HG02840 (cell line): Measurements from ENCODE around the gene MPND.

ENCODE experiments used
- ATAC-seq: cut with Tn5 transposase; IDR thresholded peaks from one replicate; pipeline ENCODE4 v1.9.1; 2021; ENCODE audit warnings: mild to moderate bottlenecking, moderate library complexity, moderate number of reproducible peaks; ENCODE audit not compliant: unreplicated experiment, low FRiP score

Gene MPND

DNA sequence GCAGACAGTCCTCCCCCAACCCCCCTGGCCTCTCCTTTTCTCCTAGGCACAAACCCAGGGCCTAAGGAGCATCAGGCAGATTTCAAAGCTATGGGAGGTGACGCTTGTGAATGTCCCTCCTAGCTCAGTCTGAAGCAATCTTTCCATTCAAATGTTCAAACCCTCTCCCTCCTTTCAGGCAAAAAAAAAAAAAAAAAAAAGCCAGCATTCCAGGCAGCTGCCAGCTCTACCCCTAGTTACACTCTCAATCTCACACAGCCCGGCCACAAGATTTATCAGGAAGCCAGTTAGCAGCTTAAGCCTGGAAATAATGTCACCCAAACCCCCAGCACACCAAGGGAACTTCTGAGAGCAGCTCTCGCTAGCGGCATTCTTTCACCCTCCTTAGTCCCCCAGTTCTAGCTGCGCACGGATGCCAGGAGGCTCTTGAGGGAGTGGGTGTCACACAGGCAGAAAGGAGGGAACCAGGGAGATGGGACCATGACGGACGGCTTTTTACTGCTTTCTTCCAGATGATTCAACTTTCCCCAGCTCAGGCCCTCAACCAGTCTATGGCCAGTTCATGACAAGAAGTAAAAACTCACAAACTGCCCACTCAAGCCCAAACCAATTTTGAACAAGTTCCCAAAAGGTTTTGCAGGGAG lies 50.7 kb downstream of the MPND start:
- no peak for ATAC-seq

DNA sequence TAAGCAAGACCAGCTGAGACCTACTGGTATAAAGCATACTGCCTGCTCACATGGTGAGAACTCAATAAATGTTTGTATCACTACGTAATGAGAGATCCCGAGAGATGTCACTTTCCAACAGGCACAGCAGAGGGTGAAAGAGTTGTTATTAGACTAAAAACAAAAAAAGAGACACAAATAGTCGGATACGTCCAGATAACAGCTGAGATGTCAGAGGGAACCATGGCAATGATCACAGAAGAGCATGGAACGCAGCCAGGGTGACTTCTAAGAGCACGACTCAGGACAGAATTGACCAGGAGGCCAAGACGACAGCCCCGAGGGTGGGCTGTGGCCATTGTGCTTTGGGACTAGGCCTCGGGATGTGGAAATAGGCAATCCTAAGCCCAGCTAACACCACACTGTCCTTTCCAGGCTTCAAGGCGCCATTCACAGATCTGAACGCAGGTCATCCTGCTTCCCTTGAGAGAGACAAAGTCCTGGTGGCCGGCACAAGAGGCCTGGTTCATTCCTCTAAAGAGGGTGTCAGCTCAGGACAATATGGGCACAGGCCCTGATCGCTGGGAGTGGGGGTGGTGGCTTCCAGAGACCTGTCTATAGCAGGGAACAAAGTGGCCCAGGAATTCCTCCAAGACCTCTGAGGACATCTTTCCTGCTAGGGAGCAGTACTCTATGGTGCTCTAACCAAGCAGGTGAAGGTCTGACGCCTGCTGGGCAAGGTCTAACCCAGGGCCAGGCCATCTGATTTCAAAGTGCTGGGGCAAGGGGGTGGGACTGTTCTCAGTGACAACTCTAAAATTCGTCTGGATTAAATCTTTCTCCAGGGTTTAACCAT lies 53.8 kb downstream of the MPND start:
- ATAC-seq = no peak

DNA sequence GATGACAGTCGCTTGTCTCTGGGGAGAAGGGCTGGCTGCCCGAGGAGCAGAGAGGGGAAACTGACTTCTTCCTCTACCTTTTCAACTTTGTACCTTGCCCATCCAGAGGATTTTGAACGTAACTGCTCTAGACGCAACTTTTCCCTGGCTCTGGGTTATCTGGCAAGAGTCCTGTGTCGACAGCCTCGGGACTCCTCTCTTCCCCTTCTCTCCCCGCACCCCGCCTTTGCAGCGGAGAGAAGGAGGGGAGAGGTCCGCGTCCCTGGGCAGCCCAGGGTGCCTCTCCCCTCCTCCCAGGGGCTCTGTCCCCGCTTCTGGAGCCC lies 56.4 kb downstream of the MPND start:
- ATAC-seq = peak; percentile 7

DNA sequence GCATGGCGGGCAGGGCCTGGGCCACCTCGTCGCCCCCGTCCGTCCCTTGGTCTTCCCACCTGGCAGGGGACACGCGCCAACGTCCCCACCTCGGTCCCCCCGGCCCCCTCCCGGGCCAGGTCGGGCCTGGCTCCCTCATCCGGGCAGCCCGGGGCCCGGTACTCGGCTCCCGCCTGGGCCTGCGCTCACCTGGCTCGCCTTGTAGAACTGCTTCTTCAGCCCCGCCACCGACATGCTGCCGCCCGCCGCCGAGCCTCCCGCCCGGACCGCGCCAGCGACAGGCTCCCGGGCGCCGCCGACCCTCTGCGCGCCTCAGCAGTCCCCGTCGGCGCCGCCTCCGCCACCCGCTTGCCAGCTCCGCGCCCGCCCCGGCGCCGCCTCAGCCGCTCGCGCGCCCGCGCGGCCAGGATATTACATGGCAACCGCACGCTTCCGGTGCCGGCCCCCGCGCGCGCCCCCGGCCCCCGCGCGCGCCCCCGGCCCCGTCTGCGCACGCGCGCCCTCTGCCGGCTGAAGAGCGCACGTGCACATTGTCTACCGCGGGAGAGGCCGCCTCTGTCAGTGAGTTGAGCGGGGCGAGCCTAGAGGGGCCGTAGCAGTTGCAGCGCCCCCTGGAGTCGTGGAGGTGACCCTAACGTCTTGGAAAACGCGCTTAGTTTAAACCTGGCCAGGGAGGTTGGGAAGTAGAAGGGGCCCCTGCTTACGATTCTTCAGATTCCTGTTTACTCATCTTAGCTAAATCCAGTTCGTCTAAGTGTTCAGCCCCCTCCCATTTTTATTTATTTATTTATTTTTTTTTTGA lies 57.0 kb downstream of the MPND start, which contains the start of gene SH3GL1:
Gene SH3GL1 (minus strand): TSS at position 413 of the 802 bp plus-strand sequence. CDS start 179 bp downstream, at position 234.
- ATAC-seq = peak; percentile 61

DNA sequence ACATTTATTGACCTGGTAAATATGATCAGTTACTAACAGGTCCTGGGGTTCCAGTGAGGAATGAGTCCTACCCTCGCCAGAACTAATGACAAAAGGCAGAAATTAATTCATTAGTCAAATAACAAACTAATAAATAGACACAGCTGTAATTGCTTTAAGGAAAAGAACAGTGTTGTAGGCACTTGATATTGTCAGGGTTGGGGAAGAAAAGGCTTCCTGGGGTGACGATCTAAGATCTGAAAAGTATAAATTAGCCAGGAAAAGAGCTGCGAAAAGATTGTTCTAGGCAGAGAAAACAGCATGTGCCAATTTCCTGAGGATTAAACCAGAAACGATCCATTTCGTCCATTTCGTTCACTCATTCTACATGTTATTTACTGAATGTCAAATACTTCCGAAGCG lies 58.4 kb downstream of the MPND start:
- ATAC-seq = no peak

DNA sequence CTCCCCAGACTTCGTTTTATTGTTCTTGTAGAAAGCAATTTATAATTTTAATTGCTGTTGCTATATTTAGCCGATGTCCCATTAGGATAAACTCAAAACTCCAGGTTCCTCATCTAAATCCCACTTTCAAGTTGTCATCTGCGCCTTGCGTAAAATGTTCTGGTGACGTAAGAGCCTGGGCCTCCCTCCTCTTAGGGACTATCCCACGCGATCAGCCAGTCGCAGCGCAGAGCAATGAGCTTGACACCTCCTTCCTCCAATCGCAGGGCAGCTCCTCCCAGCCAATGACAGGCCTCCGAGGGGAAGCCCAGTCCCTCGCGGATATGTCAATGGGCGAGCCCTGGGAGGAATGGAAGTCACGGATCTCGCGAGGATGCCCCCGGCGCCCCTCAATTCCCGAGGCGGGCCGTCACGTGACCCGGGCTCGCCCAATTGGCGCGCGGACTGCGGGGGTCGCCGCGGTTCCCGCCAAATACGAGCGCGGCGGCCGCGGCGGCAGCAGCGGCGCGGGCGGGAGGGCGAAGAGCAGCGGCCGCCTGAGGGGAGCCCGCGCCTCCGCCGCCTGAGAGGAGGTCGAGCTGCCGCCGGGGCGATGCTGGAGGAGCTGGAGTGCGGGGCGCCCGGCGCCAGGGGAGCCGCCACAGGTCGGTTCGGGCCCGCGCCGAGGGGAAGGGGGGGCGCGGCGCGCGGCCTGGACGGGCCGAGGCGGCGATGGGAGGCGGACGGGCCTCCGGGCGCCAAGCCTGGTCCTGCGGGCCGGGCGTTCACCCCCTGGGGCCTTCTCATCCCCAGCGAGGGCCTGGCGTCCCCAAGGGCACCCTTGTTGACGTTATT lies 59.0 kb downstream of the MPND start, which contains the start of gene CHAF1A:
Gene CHAF1A (plus strand): TSS at position 470 of the 834 bp plus-strand sequence. CDS start 123 bp downstream, at position 593.
- peak; percentile 67 for ATAC-seq

DNA sequence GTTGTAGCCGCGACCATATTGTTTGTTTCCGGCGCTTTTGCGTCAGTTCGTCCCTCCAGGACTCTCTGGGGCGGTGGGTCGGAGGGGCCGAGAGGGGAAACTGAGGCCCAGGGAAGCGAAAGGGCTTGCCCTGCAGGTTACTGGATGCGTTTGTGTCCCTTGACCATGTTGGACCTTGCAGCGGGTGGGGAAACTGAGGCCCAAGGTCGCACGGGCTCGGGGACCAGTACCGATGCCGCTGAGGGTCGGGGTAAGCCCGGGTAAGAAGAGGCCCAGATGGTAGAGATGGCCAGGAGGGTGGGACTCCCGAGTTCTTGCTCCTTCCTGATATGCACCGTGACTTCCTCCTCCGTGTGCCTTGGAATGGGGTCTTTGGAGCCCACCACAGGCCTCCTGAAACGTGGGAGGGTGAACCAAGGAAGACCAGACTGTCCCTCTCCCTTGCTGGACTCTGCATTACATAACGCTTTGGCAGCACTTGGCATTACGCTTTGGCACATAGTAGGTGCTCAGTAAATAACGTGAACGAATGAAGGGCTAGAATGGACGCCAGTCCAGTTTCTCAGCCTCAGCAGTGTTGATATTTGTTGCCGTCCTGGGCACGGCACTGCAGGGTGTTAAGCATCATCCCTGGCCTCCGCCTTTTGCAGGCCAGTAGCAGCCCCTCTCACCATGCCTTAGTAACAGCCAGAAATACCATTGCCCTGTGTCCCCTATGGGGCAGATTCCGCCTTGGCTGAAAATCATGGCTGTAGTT lies 59.8 kb downstream of the MPND start:
- no peak for ATAC-seq

DNA sequence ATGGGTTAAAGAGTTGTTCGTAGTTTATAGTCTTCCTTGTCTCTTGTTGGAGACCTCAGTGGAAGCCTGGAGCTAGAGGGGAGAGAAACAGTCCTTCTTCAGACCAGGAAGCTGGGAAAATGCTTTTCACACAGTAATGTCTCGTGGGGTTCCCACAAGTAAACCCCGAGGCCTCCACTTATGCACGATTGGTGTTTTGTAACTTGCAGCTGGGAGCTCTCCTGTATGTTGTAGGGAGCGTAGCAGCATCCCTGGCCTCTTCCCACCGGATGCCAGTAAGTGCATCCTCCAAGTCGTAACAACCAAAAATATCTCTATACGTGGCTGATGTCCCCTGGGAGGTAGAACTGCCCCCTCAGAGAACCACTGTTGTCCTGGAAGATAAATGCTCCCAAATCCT lies 62.6 kb downstream of the MPND start:
- ATAC-seq = no peak

DNA sequence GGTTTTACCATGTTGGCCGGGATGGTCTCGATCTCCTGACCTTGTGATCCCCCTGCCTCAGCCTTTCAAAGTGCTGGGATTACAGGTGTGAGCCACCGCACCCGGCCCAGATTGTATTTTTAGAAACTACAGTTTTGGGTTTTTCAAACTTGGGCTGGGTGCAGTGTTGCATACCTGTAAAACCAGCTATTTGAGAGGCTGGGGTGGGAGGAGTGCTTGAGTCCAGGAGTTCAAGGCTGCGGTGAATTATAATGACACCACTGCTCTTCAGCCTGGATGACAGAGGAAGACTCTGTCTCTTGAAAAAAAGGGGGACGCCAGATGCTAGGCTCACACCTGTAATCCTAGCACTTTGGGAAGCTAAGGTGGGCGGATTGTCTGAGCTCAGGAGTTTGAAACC lies 63.3 kb downstream of the MPND start:
- no peak for ATAC-seq

DNA sequence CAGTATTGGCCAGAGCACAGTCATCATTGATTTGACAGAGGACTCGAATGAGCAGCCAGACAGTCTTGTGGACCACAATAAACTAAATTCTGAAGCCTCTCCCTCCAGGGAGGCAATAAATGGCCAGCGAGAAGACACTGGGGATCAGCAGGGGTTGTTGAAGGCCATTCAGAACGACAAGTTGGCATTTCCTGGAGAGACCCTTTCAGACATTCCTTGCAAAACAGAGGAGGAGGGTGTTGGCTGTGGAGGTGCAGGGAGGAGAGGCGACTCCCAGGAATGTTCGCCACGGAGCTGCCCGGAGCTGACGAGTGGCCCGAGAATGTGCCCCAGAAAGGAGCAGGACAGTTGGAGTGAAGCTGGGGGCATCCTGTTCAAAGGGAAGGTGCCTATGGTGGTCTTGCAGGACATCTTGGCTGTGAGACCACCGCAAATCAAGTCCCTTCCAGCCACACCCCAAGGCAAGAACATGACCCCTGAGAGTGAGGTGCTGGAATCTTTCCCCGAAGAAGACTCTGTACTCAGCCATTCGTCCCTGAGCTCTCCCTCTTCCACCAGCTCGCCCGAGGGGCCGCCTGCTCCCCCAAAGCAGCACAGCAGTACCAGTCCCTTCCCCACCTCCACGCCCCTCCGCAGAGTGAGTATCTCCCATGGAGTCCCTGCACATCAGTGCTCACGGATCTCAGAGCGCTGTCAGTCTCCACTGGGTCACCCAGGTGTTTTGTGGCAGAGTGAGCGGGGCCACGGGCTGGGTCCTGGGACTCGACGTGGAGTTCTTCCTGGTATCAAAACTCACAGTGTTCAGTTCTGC lies 66.0 kb downstream of the MPND start:
- no peak for ATAC-seq
